IMR-90 (cell line): ENCODE measurements around the gene BUB1. TPM values are rescaled to one million over a fixed set of nuclear protein-coding genes. Genes with fewer than 3 reads are reported as not detected.

Experiments
- ATAC-seq: fragments of 200-7000 bp; cut with Tn5 transposase; 2 replicates; pipeline ENCODE4 v1.9.1; 2020; ENCODE audit warnings: low read depth, mild to moderate bottlenecking, moderate library complexity
- BruUV-seq: library from RNA; stranded (reverse); fragments of 400-500 nt; replicated peaks from 2 replicates; lab custom pipeline; 2021; lab: Mats Ljungman, UMichigan
- CTCF ChIA-PET: fragments of 300-600 bp; formaldehyde crosslinking; extraction: SDS; loops from one replicate; lab custom pipeline; 2021; ENCODE audit warnings: antibody characterized with exemption; lab: Yijun Ruan, JAX
- POLR2A ChIA-PET: fragments of 300-600 bp; sonication (Branson Sonifier 250); formaldehyde crosslinking; loops from one replicate; lab custom pipeline; 2022; ENCODE audit warnings: antibody characterized with exemption; ENCODE audit not compliant: unreplicated experiment; lab: Charles Lee
- DNase-seq: peaks from one replicate; pipeline ENCODE4 v3.0.0; 2013
- H2AFZ ChIP-seq: replicated peaks from 2 replicates; pipeline ENCODE3; 2013; ENCODE audit warnings: low read length, mild to moderate bottlenecking; ENCODE audit not compliant: poor library complexity
- H2AK5ac ChIP-seq: 2 replicates; pipeline ENCODE4 v1.6.1; 2013; ENCODE audit warnings: low read depth, low read length, inconsistent platforms
- H2AK9ac ChIP-seq: replicated peaks from 2 replicates; pipeline ENCODE3; 2013; ENCODE audit warnings: mild to moderate bottlenecking, low read depth, low read length, moderate library complexity; ENCODE audit not compliant: poor library complexity
- H2BK120ac ChIP-seq: 2 replicates; pipeline ENCODE4 v1.6.1; 2013; ENCODE audit warnings: low read depth, low read length, inconsistent platforms
- H2BK15ac ChIP-seq: 3 replicates; pipeline ENCODE4 v1.6.1; 2013; ENCODE audit warnings: low read depth, low read length, inconsistent platforms
- H2BK20ac ChIP-seq: 2 replicates; pipeline ENCODE4 v1.6.1; 2013; ENCODE audit warnings: low read depth, mild to moderate bottlenecking, inconsistent platforms, low read length, moderate library complexity
- H2BK5ac ChIP-seq: 2 replicates; pipeline ENCODE4 v1.6.1; 2013; ENCODE audit warnings: mild to moderate bottlenecking, low read depth, low read length, inconsistent platforms; ENCODE audit not compliant: poor library complexity, severe bottlenecking
- H3K14ac ChIP-seq: replicated peaks from 2 replicates; pipeline ENCODE4 v1.6.1; 2013; ENCODE audit warnings: low read depth, low read length, inconsistent platforms
- H3K18ac ChIP-seq: 2 replicates; pipeline ENCODE4 v1.6.1; 2013; ENCODE audit warnings: low read depth, low read length, control low read depth
- H3K23ac ChIP-seq: 2 replicates; pipeline ENCODE4 v1.6.1; 2013; ENCODE audit warnings: low read depth, low read length, inconsistent platforms
- H3K27ac ChIP-seq: 2 replicates; pipeline ENCODE4 v1.5.1; 2013; ENCODE audit warnings: mild to moderate bottlenecking, control low read depth, low read length; ENCODE audit not compliant: insufficient read depth
- H3K27me3 ChIP-seq: 2 replicates; pipeline ENCODE4 v1.6.1; 2013; ENCODE audit warnings: low read length; ENCODE audit not compliant: control insufficient read depth, insufficient read depth
- H3K36me3 ChIP-seq: 2 replicates; pipeline ENCODE4 v1.6.1; 2013; ENCODE audit warnings: low read length, mixed read lengths; ENCODE audit not compliant: control insufficient read depth, insufficient read depth
- H3K4ac ChIP-seq: 2 replicates; pipeline ENCODE4 v1.6.1; 2013; ENCODE audit warnings: low read depth, low read length, inconsistent platforms
- H3K4me1 ChIP-seq: 2 replicates; pipeline ENCODE4 v1.6.1; 2013; ENCODE audit warnings: low read length, mixed read lengths; ENCODE audit not compliant: control insufficient read depth, insufficient read depth
- H3K4me2 ChIP-seq: 2 replicates; pipeline ENCODE4 v1.6.1; 2013; ENCODE audit warnings: low read depth, mild to moderate bottlenecking, control low read depth, low read length, moderate library complexity
- H3K4me3 ChIP-seq: 2 replicates; pipeline ENCODE4 v1.5.1; 2013; ENCODE audit warnings: low read depth, mild to moderate bottlenecking, control low read depth, low read length, moderate library complexity; ENCODE audit not compliant: insufficient read depth
- H3K56ac ChIP-seq: 2 replicates; pipeline ENCODE4 v1.6.1; 2013; ENCODE audit warnings: low read length, inconsistent platforms; ENCODE audit not compliant: insufficient read depth; ENCODE audit errors: extremely low read depth
- H3K79me1 ChIP-seq, 2 experiments: 2 replicates each; pipeline ENCODE4 v1.6.1; 2013; ENCODE audit warnings: low read length in 2 of 2, inconsistent platforms in 1 of 2, low read depth in 1 of 2
- H3K9ac ChIP-seq: 2 replicates; pipeline ENCODE4 v1.6.1; 2013; ENCODE audit warnings: low read depth, low read length, control low read depth
- H3K9me1 ChIP-seq: 2 replicates; pipeline ENCODE4 v1.6.1; 2013; ENCODE audit warnings: low read length, inconsistent platforms; ENCODE audit not compliant: insufficient read depth
- H3K9me3 ChIP-seq: 2 replicates; pipeline ENCODE4 v1.6.1; 2013; ENCODE audit warnings: low read length; ENCODE audit not compliant: control insufficient read depth, insufficient read depth
- H4K20me1 ChIP-seq: 2 replicates; pipeline ENCODE4 v1.6.1; 2013; ENCODE audit warnings: low read length, inconsistent platforms; ENCODE audit not compliant: insufficient read depth
- H4K5ac ChIP-seq: 2 replicates; pipeline ENCODE4 v1.6.1; 2013; ENCODE audit warnings: mild to moderate bottlenecking, low read depth, low read length, control low read depth
- H4K8ac ChIP-seq, 2 experiments: 2 replicates each; pipeline ENCODE4 v1.6.1; 2013; ENCODE audit warnings: low read depth in 2 of 2, low read length in 2 of 2, control low read depth in 1 of 2, inconsistent platforms in 1 of 2
- H4K91ac ChIP-seq: 2 replicates; pipeline ENCODE4 v1.6.1; 2013; ENCODE audit warnings: low read depth, low read length, inconsistent platforms; ENCODE audit not compliant: insufficient read depth
- CEBPB ChIP-seq: IDR thresholded peaks from 2 replicates; pipeline ENCODE4 v1.6.1; 2012; ENCODE audit warnings: low read depth, low read length, improper control_type of control experiment
- MAZ ChIP-seq: IDR thresholded peaks from 2 replicates; pipeline ENCODE4 v1.6.1; 2012; ENCODE audit warnings: low read depth, mild to moderate bottlenecking, low read length, improper control_type of control experiment, moderate library complexity, borderline replicate concordance
- NFE2L2 ChIP-seq: fragments of 150-350 bp; IDR thresholded peaks from 2 replicates; pipeline ENCODE4 v1.6.1; 2016; ENCODE audit warnings: low read depth, mild to moderate bottlenecking, low read length
- RAD21 ChIP-seq: IDR thresholded peaks from 2 replicates; pipeline ENCODE4 v1.6.1; 2012; ENCODE audit warnings: low read length, improper control_type of control experiment
- RFX5 ChIP-seq: IDR thresholded peaks from 2 replicates; pipeline ENCODE4 v1.8.0; 2012; ENCODE audit warnings: low read depth, mild to moderate bottlenecking, low read length, moderate library complexity
- WGBS, 2 experiments: methylation state at CpG; one replicate each; pipeline versions ENCODE4 v1.1.5 to v1.1.7; 2013; ENCODE audit warnings: missing lambda C conversion rate in 2 of 2; ENCODE audit not compliant: insufficient read length in 1 of 2; ENCODE audit errors: extremely low coverage in 2 of 2; 5-methylcytosine and 5-hydroxymethylcytosine counted together
- dilution Hi-C: fragments of 300-500 bp; cut with HindIII; formaldehyde crosslinking; loops from one replicate; pipeline ENCODE4 v1.14.3; 2018; ENCODE audit warnings: low sequenced_read_pairs; ENCODE audit not compliant: unreplicated experiment
- in situ Hi-C: fragments of 300-500 bp; cut with MboI; formaldehyde crosslinking; loops from 3 replicates; pipeline ENCODE4 v1.14.3; 2019; ENCODE audit warnings: low sequenced_read_pairs, inconsistent platforms, mixed read lengths
- intact Hi-C: fragments of 100-400 bp; cut with micrococcal nuclease; formaldehyde crosslinking; loops from 2 replicates; pipeline ENCODE4 v1.10.0; 2022
- polyA plus RNA-seq, 3 experiments: library from polyadenylated mRNA; depleted of rRNA; stranded (reverse); fragments of >200 nt; gene quantifications; 2 replicates each; pipeline ENCODE4 v1.2.3, GENCODE V29; 2012; ENCODE audit warnings: low replicate concordance in 1 of 3
- total RNA-seq: library from RNA; depleted of rRNA; stranded (reverse); fragments of >200 nt; gene quantifications from 2 replicates; pipeline ENCODE4 v1.2.3, GENCODE V29; 2012

BUB1 gene
- total and polyA plus RNA-seq, 2 of the 4 experiments (the other 2 are of a cell fraction) = 19.6 to 43.4 TPM

GRCh38 chr2:110716959-110717645, 39.2 kb upstream of the BUB1 start:
- Histone ChIP-seq H2BK120ac (no peak overlapping the region), H3K18ac (no peak overlapping the region), H3K4me1 (no peaks in the 10 kb centered on the region), H2BK5ac (no peak overlapping the region), H3K56ac (no peak overlapping the region), H2BK15ac (no peak overlapping the region), H3K36me3 (no peaks in the 10 kb centered on the region), H2AK9ac (no peak overlapping the region), H3K14ac (no peak overlapping the region), H3K27me3 (peaks cover 30% of the 10 kb centered on the region), H4K91ac (no peak overlapping the region), H3K27ac (no peak overlapping the region), H3K9me3 (no peaks in the 10 kb centered on the region), H3K4me2 (no peak overlapping the region), H3K9ac (no peak overlapping the region), H4K5ac (no peak overlapping the region), H2BK20ac (no peak overlapping the region), H2AFZ (no peak overlapping the region), H2AK5ac (no peak overlapping the region), H3K9me1 (no peaks in the 10 kb centered on the region), H3K4me3 (no peak overlapping the region), H4K8ac (no peak overlapping the region), H3K79me1 (no peaks in the 10 kb centered on the region), H3K23ac (no peak overlapping the region), H3K4ac (no peak overlapping the region), H4K20me1 (no peaks in the 10 kb centered on the region)
- TF ChIP-seq MAZ = no peak
- TF ChIP-seq NFE2L2 = no peak
- no peak for TF ChIP-seq CEBPB
- no peak for TF ChIP-seq RFX5
- TF ChIP-seq RAD21 = no peak
- ChIA-PET POLR2A (no interaction called here), CTCF (no interaction called here)
- in situ Hi-C loops = no loop called here
- ATAC-seq = no peak
- intact Hi-C loops = no loop called here
- no TSS peak for BruUV-seq
- WGBS, 2 experiments = no CpG with 5 or more reads among the region's 3 CpGs
- dilution Hi-C loops = no loop called here
- DNase-seq = no peak
